ENCODE data around the gene TMEM135. TPM values are rescaled to one million over a fixed set of nuclear protein-coding genes. Genes with fewer than 3 reads are reported as not detected.

TMEM135 gene
- total RNA-seq, 4 donors from 2014 or later, result 17.2 to 69.6 (median 33.0) TPM

- 87 to 97% methylated on average over 2 of the region's 2 CpGs for WGBS, 2 donors
- TF ChIP-seq CTCF (IDR thresholded peaks at IDR 0.05), result no peak
- TF ChIP-seq POLR2A (IDR thresholded peaks at IDR 0.05), result no peak
- intact Hi-C loops (cut with DNase I), result no loop called here
These were observed 186.1 kb downstream of the TMEM135 start for GRCh38 chr11:87223816-87224215.

GRCh38 chr11:87224486-87224885 lies 186.8 kb downstream of the TMEM135 start:
- Histone ChIP-seq H3K4me3 (replicated peaks in 1 of 3) (no peak overlapping the region), H3K27me3 (no peaks in the 10 kb centered on the region), H3K36me3 (no peaks in the 10 kb centered on the region), H3K9me3 (no peaks in the 10 kb centered on the region), H3K4me1 (peaks cover 0 to 3% of the 10 kb centered on the region in 2 donors), H3K27ac (no peak overlapping the region)
- 69 to 71% methylated on average over 1 of the region's 1 CpG for WGBS, 2 donors
- DNase-seq, result no peak
- TF ChIP-seq CTCF (IDR thresholded peaks at IDR 0.05) (no peak), POLR2A (IDR thresholded peaks at IDR 0.05) (no peak)
- intact Hi-C loops (cut with DNase I), result no loop called here

More at GRCh38 chr11:87223816-87224215, 186.1 kb downstream of the TMEM135 start:
- Histone ChIP-seq H3K36me3 (no peaks in the 10 kb centered on the region), H3K27me3 (no peaks in the 10 kb centered on the region), H3K4me3 (replicated peaks in 1 of 3) (no peak overlapping the region), H3K27ac (no peak overlapping the region), H3K9me3 (no peaks in the 10 kb centered on the region), H3K4me1 (peaks cover 0 to 3% of the 10 kb centered on the region in 2 donors)
- no peak for DNase-seq

DNA sequence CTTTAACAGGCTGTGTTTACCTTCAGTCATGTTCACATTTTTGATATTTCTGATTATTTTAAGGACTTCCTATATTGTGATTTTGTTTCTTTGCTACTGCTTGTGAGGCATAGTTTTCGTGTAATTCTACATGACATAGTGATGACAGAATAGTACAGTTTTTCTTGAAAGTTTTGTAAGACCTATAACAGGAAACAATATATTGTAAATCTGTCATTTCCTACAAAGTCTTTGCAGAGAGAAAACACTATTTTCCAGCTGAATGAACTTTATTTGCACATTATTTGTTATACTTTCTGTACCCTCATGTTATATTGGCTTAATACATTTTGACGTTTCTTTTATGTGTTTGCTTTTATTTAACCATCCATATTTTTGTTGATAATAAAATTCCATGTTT lies 191.1 kb downstream of the TMEM135 start:
- no peak for DNase-seq
- 80 to 89% methylated on average over 2 of the region's 2 CpGs for WGBS, 2 donors

DNA sequence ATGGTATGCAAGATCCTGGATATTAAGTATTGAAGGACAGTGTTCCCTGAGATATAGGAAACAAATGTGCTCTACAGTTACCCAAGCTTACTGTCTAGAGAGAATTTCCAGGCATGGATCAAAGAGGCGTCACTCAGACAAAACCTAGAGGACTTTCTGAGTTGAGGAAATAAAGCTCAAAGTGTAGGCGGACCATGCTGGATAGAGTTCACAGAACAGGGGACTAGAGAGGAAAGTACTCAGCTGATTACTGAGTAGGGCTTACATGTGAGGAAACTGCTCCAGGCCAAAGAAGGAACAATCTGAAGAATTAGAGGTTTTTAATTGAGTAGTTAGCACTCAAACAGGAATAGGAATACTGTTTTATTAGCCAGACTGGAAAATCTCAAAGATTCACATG lies 193.3 kb downstream of the TMEM135 start:
- 96 to 99% methylated on average over 2 of the region's 2 CpGs for WGBS, 2 donors
- TF ChIP-seq CTCF (IDR thresholded peaks at IDR 0.05) (no peak), POLR2A (IDR thresholded peaks at IDR 0.05) (no peak)
- intact Hi-C loops (cut with DNase I), result no loop called here
- Histone ChIP-seq H3K4me3 (replicated peaks in 1 of 3) (no peak overlapping the region), H3K27me3 (no peaks in the 10 kb centered on the region), H3K36me3 (no peaks in the 10 kb centered on the region), H3K4me1 (no peaks in the 10 kb centered on the region), H3K9me3 (no peaks in the 10 kb centered on the region), H3K27ac (no peak overlapping the region)
- no peak for DNase-seq

More for the DNA sequence above, 191.1 kb downstream of the TMEM135 start:
- Histone ChIP-seq H3K4me3 (replicated peaks in 1 of 3) (no peak overlapping the region), H3K27ac (no peak overlapping the region), H3K4me1 (peaks cover 0 to 3% of the 10 kb centered on the region in 2 donors), H3K36me3 (no peaks in the 10 kb centered on the region), H3K9me3 (no peaks in the 10 kb centered on the region), H3K27me3 (no peaks in the 10 kb centered on the region)
- intact Hi-C loops (cut with DNase I), result no loop called here
- no peak for TF ChIP-seq POLR2A (IDR thresholded peaks at IDR 0.05)
- no peak for TF ChIP-seq CTCF (IDR thresholded peaks at IDR 0.05)

GRCh38 chr11:87232320-87232719 lies 194.6 kb downstream of the TMEM135 start:
- Histone ChIP-seq H3K4me1 (no peaks in the 10 kb centered on the region), H3K27ac (no peak overlapping the region), H3K27me3 (no peaks in the 10 kb centered on the region), H3K36me3 (no peaks in the 10 kb centered on the region), H3K9me3 (no peaks in the 10 kb centered on the region), H3K4me3 (replicated peaks in 1 of 3) (no peak overlapping the region)
- TF ChIP-seq CTCF (IDR thresholded peaks at IDR 0.05), result no peak
- TF ChIP-seq POLR2A (IDR thresholded peaks at IDR 0.05), result no peak
- WGBS, 2 donors, result 95 to 97% methylated on average over 1 of the region's 1 CpG
- DNase-seq, result no peak
- intact Hi-C loops (cut with DNase I), result no loop called here

All from thyroid gland (tissue), 4 donors.